H1 (cell line): Measurements from ENCODE around the gene C6orf52. TPM values are rescaled to one million over a fixed set of nuclear protein-coding genes. Genes with fewer than 3 reads are reported as not detected.

Experiments used
- CTCF ChIA-PET: fragments of 300-600 bp; sonication (Branson Sonifier 250); formaldehyde crosslinking; loops from one replicate; lab custom pipeline; 2021; ENCODE audit not compliant: partially characterized antibody; lab: Charles Lee
- POLR2A ChIA-PET: fragments of 300-600 bp; sonication (Branson Sonifier 250); formaldehyde crosslinking; loops from one replicate; lab custom pipeline; 2021; ENCODE audit warnings: inconsistent platforms; ENCODE audit not compliant: partially characterized antibody; lab: Charles Lee
- DNase-seq, 2 experiments: peaks; one replicate each; pipeline versions ENCODE4 v3.0.0 to v3.0.0-alpha.2; 2010 to 2022; ENCODE audit warnings: low spot score in 2 of 2, low read depth in 1 of 2, mixed read lengths in 1 of 2
- FAIRE-seq: peaks from 2 replicates; lab custom pipeline; 2011; peaks lifted over from hg19 to GRCh38; lab: Jason Lieb, UNC
- H2AFZ ChIP-seq: 2 replicates; pipeline ENCODE4 v1.8.1; 2012; ENCODE audit warnings: low read length, inconsistent platforms
- H2AK5ac ChIP-seq: 2 replicates; pipeline ENCODE4 v1.6.1; 2013; ENCODE audit warnings: low read depth, low read length
- H2BK120ac ChIP-seq: replicated peaks from 2 replicates; pipeline ENCODE3; 2013; ENCODE audit warnings: low read depth, low read length, inconsistent platforms
- H2BK12ac ChIP-seq: 2 replicates; pipeline ENCODE4 v1.6.1; 2013; ENCODE audit warnings: low read depth, low read length
- H2BK15ac ChIP-seq: 2 replicates; pipeline ENCODE4 v1.6.1; 2013; ENCODE audit warnings: low read length
- H2BK20ac ChIP-seq: 2 replicates; pipeline ENCODE4 v1.6.1; 2013; ENCODE audit warnings: low read length
- H2BK5ac ChIP-seq: 2 replicates; pipeline ENCODE4 v1.6.1; 2013; ENCODE audit warnings: low read depth, low read length
- H3K14ac ChIP-seq: 2 replicates; pipeline ENCODE4 v1.6.1; 2013; ENCODE audit warnings: inconsistent platforms; ENCODE audit not compliant: insufficient read length
- H3K18ac ChIP-seq: 2 replicates; pipeline ENCODE4 v1.6.1; 2013; ENCODE audit warnings: low read length; ENCODE audit errors: extremely low read depth
- H3K23ac ChIP-seq: 2 replicates; pipeline ENCODE4 v1.6.1; 2013; ENCODE audit warnings: inconsistent platforms; ENCODE audit not compliant: insufficient read length
- H3K23me2 ChIP-seq: 2 replicates; pipeline ENCODE4 v1.6.1; 2013; ENCODE audit warnings: low read depth, low read length
- H3K27ac ChIP-seq: 2 replicates; pipeline ENCODE4 v1.6.1; 2011; ENCODE audit warnings: low read depth, low read length, inconsistent platforms
- H3K27me3 ChIP-seq, 4 experiments: replicated peaks in 1 of 4; 1 replicate in 1 of 4; 2 replicates in 3 of 4; pipeline versions ENCODE4 v1.6.1 to v1.8.1; 2011 to 2013; ENCODE audit warnings: low read length in 3 of 4, mild to moderate bottlenecking in 3 of 4, inconsistent platforms in 2 of 4, mixed read lengths in 2 of 4, moderate library complexity in 1 of 4; ENCODE audit not compliant: control insufficient read depth in 3 of 4, insufficient read depth in 3 of 4; ENCODE audit errors: extremely low read depth in 1 of 4
- H3K36me3 ChIP-seq, 4 experiments: 2 replicates each; pipeline versions ENCODE4 v1.6.1 to v1.8.1; 2011 to 2013; ENCODE audit warnings: mild to moderate bottlenecking in 4 of 4, low read length in 3 of 4, moderate library complexity in 2 of 4, control low read depth in 1 of 4, inconsistent platforms in 1 of 4; ENCODE audit not compliant: insufficient read depth in 4 of 4, control insufficient read depth in 2 of 4
- H3K4ac ChIP-seq: replicated peaks from 2 replicates; pipeline ENCODE3; 2013; ENCODE audit warnings: low read length, low read depth, mixed read lengths, inconsistent platforms; ENCODE audit not compliant: insufficient read length
- H3K4me1 ChIP-seq, 4 experiments: replicated peaks in 1 of 4; 1 replicate in 1 of 4; 2 replicates in 3 of 4; pipeline versions ENCODE4 v1.6.1 to v1.8.1; 2011 to 2013; ENCODE audit warnings: low read length in 3 of 4, inconsistent platforms in 2 of 4, mixed read lengths in 1 of 4; ENCODE audit not compliant: insufficient read depth in 4 of 4, control insufficient read depth in 3 of 4
- H3K4me2 ChIP-seq, 2 experiments: 2 replicates each; pipeline versions ENCODE4 v1.6.1 to v1.8.1; 2011 to 2013; ENCODE audit warnings: low read depth in 2 of 2, low read length in 2 of 2, control low read depth in 1 of 2, inconsistent platforms in 1 of 2, mild to moderate bottlenecking in 1 of 2; ENCODE audit not compliant: insufficient read depth in 1 of 2
- H3K4me3 ChIP-seq, 4 experiments: fragments of 200-600, 300-600 bp in 1 of 4; sonication (generic), shearing (Covaris generic), sonication (Bioruptor Twin) in 1 of 4; 2 replicates each; pipeline versions ENCODE4 v1.5.1 to v1.8.1; 2011 to 2016; ENCODE audit warnings: low read length in 4 of 4, low read depth in 3 of 4, control low read depth in 2 of 4, inconsistent platforms in 2 of 4, mild to moderate bottlenecking in 2 of 4, mixed read lengths in 1 of 4, moderate library complexity in 1 of 4; ENCODE audit not compliant: insufficient read depth in 2 of 4; ENCODE audit errors: extremely low read depth in 1 of 4
- H3K56ac ChIP-seq: replicated peaks from 2 replicates; pipeline ENCODE3; 2013; ENCODE audit warnings: low read depth, mild to moderate bottlenecking, mixed read lengths, low read length, inconsistent platforms; ENCODE audit not compliant: insufficient read length
- H3K79me1 ChIP-seq: 2 replicates; pipeline ENCODE4 v1.6.1; 2013; ENCODE audit warnings: low read depth, low read length, control low read depth
- H3K79me2 ChIP-seq, 2 experiments: 2 replicates each; pipeline versions ENCODE4 v1.6.1 to v1.8.1; 2012 to 2013; ENCODE audit warnings: low read length in 2 of 2, mild to moderate bottlenecking in 2 of 2, inconsistent platforms in 1 of 2; ENCODE audit not compliant: insufficient read depth in 2 of 2, control insufficient read depth in 1 of 2
- H3K9ac ChIP-seq, 4 experiments: replicated peaks in 1 of 4; 1 replicate in 1 of 4; 2 replicates in 3 of 4; pipeline versions ENCODE4 v1.6.1 to v1.8.1; 2011 to 2013; ENCODE audit warnings: low read depth in 3 of 4, low read length in 3 of 4, control low read depth in 2 of 4, mild to moderate bottlenecking in 2 of 4, moderate library complexity in 2 of 4, inconsistent platforms in 1 of 4; ENCODE audit errors: extremely low read depth in 1 of 4
- H3K9me3 ChIP-seq, 2 experiments: 2 replicates each; pipeline versions ENCODE4 v1.6.1 to v1.8.1; 2012 to 2013; ENCODE audit warnings: mild to moderate bottlenecking in 2 of 2, moderate library complexity in 2 of 2, control low read depth in 1 of 2, inconsistent platforms in 1 of 2, low read depth in 1 of 2, low read length in 1 of 2, mixed read lengths in 1 of 2; ENCODE audit not compliant: insufficient read depth in 2 of 2
- H4K20me1 ChIP-seq, 2 experiments: replicated peaks in 1 of 2; 2 replicates each; pipeline versions ENCODE3 to v1.8.1; 2011 to 2013; ENCODE audit warnings: inconsistent platforms in 2 of 2, low read length in 2 of 2, mild to moderate bottlenecking in 1 of 2; ENCODE audit not compliant: insufficient read depth in 2 of 2, control insufficient read depth in 1 of 2
- H4K5ac ChIP-seq: 2 replicates; pipeline ENCODE4 v1.6.1; 2013; ENCODE audit warnings: low read length, low read depth, mixed read lengths, inconsistent platforms; ENCODE audit not compliant: insufficient read length
- H4K8ac ChIP-seq: 2 replicates; pipeline ENCODE4 v1.8.0; 2013; ENCODE audit warnings: mild to moderate bottlenecking, moderate library complexity, low read length, inconsistent platforms; ENCODE audit not compliant: insufficient read depth; ENCODE audit errors: extremely low read depth
- H4K91ac ChIP-seq: replicated peaks from 2 replicates; pipeline ENCODE3; 2013; ENCODE audit warnings: low read length, mixed read lengths, inconsistent platforms; ENCODE audit not compliant: insufficient read length
- CHD2 ChIP-seq: IDR thresholded peaks from 2 replicates; pipeline ENCODE4 v1.6.1; 2012; ENCODE audit warnings: low read length, improper control_type of control experiment
- CTBP2 ChIP-seq: IDR thresholded peaks from 2 replicates; pipeline ENCODE4 v1.7.0; 2011; ENCODE audit warnings: borderline replicate concordance, mild to moderate bottlenecking, moderate library complexity, mixed read lengths, low read length; ENCODE audit not compliant: insufficient read depth, insufficient read length
- EGR1 ChIP-seq: IDR thresholded peaks from 2 replicates; pipeline ENCODE4 v1.6.1; 2011; ENCODE audit warnings: low read depth, low read length, borderline replicate concordance
- FOSL1 ChIP-seq: IDR thresholded peaks from 2 replicates; pipeline ENCODE4 v1.6.1; 2011; ENCODE audit warnings: mild to moderate bottlenecking, low read depth, low read length, moderate library complexity; ENCODE audit not compliant: insufficient read depth
- KDM4A ChIP-seq: IDR thresholded peaks from one replicate; pipeline ENCODE4 v1.7.1; 2012; ENCODE audit warnings: low read depth, mild to moderate bottlenecking, moderate library complexity, low read length, inconsistent platforms; ENCODE audit not compliant: severe bottlenecking
- RNF2 ChIP-seq: fragments of 200-900, 300-1000 bp; sonication (generic); IDR thresholded peaks from 2 replicates; pipeline ENCODE4 v1.7.1; 2016; ENCODE audit warnings: borderline replicate concordance, low read depth, mild to moderate bottlenecking, antibody characterized with exemption, low read length; ENCODE audit not compliant: poor library complexity, severe bottlenecking; ENCODE audit errors: missing control alignments
- SIRT6 ChIP-seq: IDR thresholded peaks from one replicate; pipeline ENCODE4 v1.7.1; 2012; ENCODE audit warnings: low read length, inconsistent platforms
- TAF1 ChIP-seq: IDR thresholded peaks from 2 replicates; pipeline ENCODE4 v1.6.1; 2011; ENCODE audit warnings: mild to moderate bottlenecking, low read depth, low read length
- TEAD4 ChIP-seq: IDR thresholded peaks from 2 replicates; pipeline ENCODE4 v1.6.1; 2012; ENCODE audit warnings: low read depth, low read length, inconsistent platforms, mixed read lengths
- WGBS, 2 experiments: shearing (Covaris generic) in 1 of 2; methylation state at CpG; one replicate each; pipeline versions ENCODE4 v1.1.6 to v1.1.7; 2013 to 2015; ENCODE audit warnings: low lambda C conversion rate in 2 of 2, mixed read lengths in 2 of 2, inconsistent platforms in 1 of 2, low coverage in 1 of 2, missing lambda C conversion rate in 1 of 2; ENCODE audit not compliant: insufficient replicate concordance in 2 of 2, insufficient coverage in 1 of 2, insufficient read length in 1 of 2; ENCODE audit errors: extremely low coverage in 1 of 2, missing lambda C conversion rate in 1 of 2; 5-methylcytosine and 5-hydroxymethylcytosine counted together
- polyA plus RNA-seq, 7 experiments: library from polyadenylated mRNA; depleted of rRNA in 3 of 7; stranded (reverse) in 5 of 7; unstranded in 2 of 7; fragments of >200 nt in 5 of 7; fragments of 200-250 nt in 2 of 7; gene quantifications; 1 replicate in 5 of 7; 2 replicates in 1 of 7; 4 replicates in 1 of 7; pipeline versions ENCODE4 v1.2.1 to v1.2.3, GENCODE V29; 2011 to 2013; ENCODE audit warnings: missing spikeins in 2 of 7, mixed read lengths in 2 of 7
- total RNA-seq: library from RNA; stranded (reverse); fragmentation: NEBNext Ultra II Directional; extraction: Animal tissue kit (Norgen Biotek cat#: 25700); gene quantifications from 2 replicates; pipeline ENCODE4 v1.2.1, GENCODE V29; 2021
- TF ChIP-seq, protein P1 (sequence below), 3 experiments: IDR thresholded peaks; 1 replicate in 2 of 3; 2 replicates in 1 of 3; pipeline versions ENCODE4 v1.5.1 to v1.6.1; 2011; ENCODE audit warnings: low read length in 3 of 3, mild to moderate bottlenecking in 3 of 3, inconsistent platforms in 2 of 3, low read depth in 1 of 3, moderate library complexity in 1 of 3; ENCODE audit not compliant: insufficient read depth in 1 of 3; ENCODE audit errors: control extremely low read depth in 1 of 3

C6orf52 gene
- total and polyA plus RNA-seq, 2 of the 8 experiments (the other 6 are each of a cell fraction or from before 2014, with no cell fraction given), result 1.5 to 3.1 TPM

GRCh38 chr6:10626154-10626741 lies 68.2 kb downstream of the C6orf52 start:
- no peak overlapping the region for H3K4ac ChIP-seq
- POLR2A ChIA-PET, result interaction anchor here (1.3 to 1.4 kb wide), 2 partner anchors 13 to 34 kb away, joined by 3 to 4 read pairs; no protein-coding TSS in a partner anchor
- H3K27ac ChIP-seq, result no peak overlapping the region
- H2BK20ac ChIP-seq, result no peak overlapping the region
- H3K4me3 ChIP-seq, result no peak overlapping the region
- no peaks in the 10 kb centered on the region for H3K23me2 ChIP-seq
- no peak overlapping the region for H3K23ac ChIP-seq
- H2AK5ac ChIP-seq, result no peak overlapping the region
- H3K4me2 ChIP-seq, result no peak overlapping the region
- H3K27me3 ChIP-seq, result no peaks in the 10 kb centered on the region
- no peak overlapping the region for H3K9ac ChIP-seq
- no peak overlapping the region for H4K91ac ChIP-seq
- no peak overlapping the region for H4K8ac ChIP-seq
- peaks cover 6 to 66% (median 40%) of the 10 kb centered on the region in 4 experiments; a peak in 7 of 8 replicates for H3K36me3 ChIP-seq
- no peaks in the 10 kb centered on the region for H3K4me1 ChIP-seq
- CTCF ChIA-PET, result interaction anchor here (1.0 to 1.6 kb wide), 2 partner anchors 13 to 116 kb away, joined by 3 to 7 read pairs; no protein-coding TSS in a partner anchor
- no peak overlapping the region for H2BK15ac ChIP-seq
- no peaks in the 10 kb centered on the region for H3K9me3 ChIP-seq
- no peak overlapping the region for H3K18ac ChIP-seq
- H2BK120ac ChIP-seq, result no peak overlapping the region
- no peak overlapping the region for H4K5ac ChIP-seq
- no peaks in the 10 kb centered on the region for H4K20me1 ChIP-seq
- 88% methylated on average over 9 of the region's 9 CpGs; no CpG with 5 or more reads in 1 of the 2 experiments for WGBS, 2 experiments
- no peak overlapping the region for H2BK12ac ChIP-seq
- no peak overlapping the region for H3K14ac ChIP-seq
- no peak overlapping the region for H2AFZ ChIP-seq
- no peak overlapping the region for H3K56ac ChIP-seq
- no peaks in the 10 kb centered on the region for H3K79me1 ChIP-seq
- FAIRE-seq (no peak), DNase-seq (no peak)
- H3K79me2 ChIP-seq, result peaks cover 0 to 2% of the 10 kb centered on the region in 2 experiments; a peak in 1 of 4 replicates
- H2BK5ac ChIP-seq, result no peak overlapping the region
- TF ChIP-seq, protein P1, sequence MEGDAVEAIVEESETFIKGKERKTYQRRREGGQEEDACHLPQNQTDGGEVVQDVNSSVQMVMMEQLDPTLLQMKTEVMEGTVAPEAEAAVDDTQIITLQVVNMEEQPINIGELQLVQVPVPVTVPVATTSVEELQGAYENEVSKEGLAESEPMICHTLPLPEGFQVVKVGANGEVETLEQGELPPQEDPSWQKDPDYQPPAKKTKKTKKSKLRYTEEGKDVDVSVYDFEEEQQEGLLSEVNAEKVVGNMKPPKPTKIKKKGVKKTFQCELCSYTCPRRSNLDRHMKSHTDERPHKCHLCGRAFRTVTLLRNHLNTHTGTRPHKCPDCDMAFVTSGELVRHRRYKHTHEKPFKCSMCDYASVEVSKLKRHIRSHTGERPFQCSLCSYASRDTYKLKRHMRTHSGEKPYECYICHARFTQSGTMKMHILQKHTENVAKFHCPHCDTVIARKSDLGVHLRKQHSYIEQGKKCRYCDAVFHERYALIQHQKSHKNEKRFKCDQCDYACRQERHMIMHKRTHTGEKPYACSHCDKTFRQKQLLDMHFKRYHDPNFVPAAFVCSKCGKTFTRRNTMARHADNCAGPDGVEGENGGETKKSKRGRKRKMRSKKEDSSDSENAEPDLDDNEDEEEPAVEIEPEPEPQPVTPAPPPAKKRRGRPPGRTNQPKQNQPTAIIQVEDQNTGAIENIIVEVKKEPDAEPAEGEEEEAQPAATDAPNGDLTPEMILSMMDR (IDR thresholded peaks at IDR 0.05; ENCODE audit: control extremely low read depth in 1 of 3, insufficient read depth in 1 of 3, low read depth in 1 of 3, low read length in 3 of 3), result no peak
- TF ChIP-seq FOSL1 (no peak), TEAD4 (no peak), CTBP2 (no peak), TAF1 (no peak), KDM4A (no peak), EGR1 (no peak), CHD2 (no peak), SIRT6 (no peak), RNF2 (no peak)
